ENCODE results near the gene SLC35B2.

DNA sequence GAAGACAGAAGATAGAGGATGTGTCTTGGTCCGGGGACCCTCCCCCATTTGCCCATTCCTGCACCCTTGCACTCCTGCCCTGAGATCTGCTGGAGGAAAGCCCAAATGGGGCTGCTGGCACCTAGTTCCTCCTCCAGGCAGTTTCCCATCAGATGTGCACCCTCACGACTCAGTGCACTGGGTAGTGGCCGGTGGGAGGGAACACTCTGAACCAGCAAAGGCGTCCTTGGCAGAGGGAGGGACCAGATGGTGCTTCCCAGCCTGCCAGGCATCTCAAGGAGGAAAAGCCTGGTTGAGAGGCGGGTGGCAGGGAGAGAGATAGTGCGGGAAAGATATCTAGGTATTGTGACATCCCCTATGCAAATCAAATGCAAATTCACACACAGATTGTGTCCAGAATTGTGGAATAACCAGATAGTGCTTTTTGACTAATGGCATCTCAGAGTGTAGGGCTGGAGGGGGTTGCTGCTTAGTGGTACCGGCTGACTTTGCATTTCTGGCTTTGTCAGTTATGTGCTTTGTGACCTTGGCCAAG is 32.5 kb upstream of the SLC35B2 start:
- TF ChIP-seq POLR2A (IDR thresholded peaks at IDR 0.05) = no peak
- TF ChIP-seq, protein P1, sequence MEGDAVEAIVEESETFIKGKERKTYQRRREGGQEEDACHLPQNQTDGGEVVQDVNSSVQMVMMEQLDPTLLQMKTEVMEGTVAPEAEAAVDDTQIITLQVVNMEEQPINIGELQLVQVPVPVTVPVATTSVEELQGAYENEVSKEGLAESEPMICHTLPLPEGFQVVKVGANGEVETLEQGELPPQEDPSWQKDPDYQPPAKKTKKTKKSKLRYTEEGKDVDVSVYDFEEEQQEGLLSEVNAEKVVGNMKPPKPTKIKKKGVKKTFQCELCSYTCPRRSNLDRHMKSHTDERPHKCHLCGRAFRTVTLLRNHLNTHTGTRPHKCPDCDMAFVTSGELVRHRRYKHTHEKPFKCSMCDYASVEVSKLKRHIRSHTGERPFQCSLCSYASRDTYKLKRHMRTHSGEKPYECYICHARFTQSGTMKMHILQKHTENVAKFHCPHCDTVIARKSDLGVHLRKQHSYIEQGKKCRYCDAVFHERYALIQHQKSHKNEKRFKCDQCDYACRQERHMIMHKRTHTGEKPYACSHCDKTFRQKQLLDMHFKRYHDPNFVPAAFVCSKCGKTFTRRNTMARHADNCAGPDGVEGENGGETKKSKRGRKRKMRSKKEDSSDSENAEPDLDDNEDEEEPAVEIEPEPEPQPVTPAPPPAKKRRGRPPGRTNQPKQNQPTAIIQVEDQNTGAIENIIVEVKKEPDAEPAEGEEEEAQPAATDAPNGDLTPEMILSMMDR (IDR thresholded peaks at IDR 0.05) = no peak

All from esophagus squamous epithelium (tissue), 4 donors.